Adrenal gland (tissue), 5 donors: ENCODE measurements around the gene HELZ.

Experiments used
- POLR2A ChIP-seq, 2 donors: fragments of 450-650 bp; IDR thresholded peaks; one replicate each; pipeline ENCODE4 v1.6.1; 2017; ENCODE audit warnings: antibody characterized with exemption in 2 of 2, mild to moderate bottlenecking in 2 of 2, moderate library complexity in 1 of 2
- TF ChIP-seq, protein P1 (sequence below), 6 experiments: fragments of 450-650 bp in 4 of 6; fragments of 200-600 bp in 2 of 6; sonication (generic) in 1 of 6; IDR thresholded peaks; 1 replicate in 5 of 6; 2 replicates in 1 of 6; pipeline versions ENCODE4 v1.5.1 to v1.8.0; 2016 to 2021; ENCODE audit warnings: antibody characterized with exemption in 6 of 6, mild to moderate bottlenecking in 2 of 6, moderate library complexity in 1 of 6
- donor health status: DM: no; HTN: no; CAD: no.

DNA sequence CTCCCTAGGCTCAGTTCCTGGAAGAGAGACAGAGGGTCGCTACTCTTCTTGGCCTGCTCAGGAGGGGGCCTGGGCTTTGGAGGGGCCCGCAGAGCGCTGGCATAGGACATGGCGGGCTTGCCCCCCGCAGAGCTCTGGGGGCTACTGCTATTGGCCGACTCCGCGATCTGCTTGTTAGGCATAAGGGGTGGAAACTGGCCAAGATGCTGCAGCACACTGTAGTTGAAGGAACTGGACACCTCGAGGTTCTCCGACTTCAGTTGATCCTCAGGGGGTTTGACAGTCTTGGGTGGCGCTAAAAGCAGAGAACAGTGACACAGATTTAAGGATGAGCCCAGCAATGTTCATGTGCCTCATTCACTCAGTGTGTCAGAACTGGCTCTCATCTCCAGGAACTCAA, 166.7 kb downstream of the HELZ start:
- TF ChIP-seq, protein P1, sequence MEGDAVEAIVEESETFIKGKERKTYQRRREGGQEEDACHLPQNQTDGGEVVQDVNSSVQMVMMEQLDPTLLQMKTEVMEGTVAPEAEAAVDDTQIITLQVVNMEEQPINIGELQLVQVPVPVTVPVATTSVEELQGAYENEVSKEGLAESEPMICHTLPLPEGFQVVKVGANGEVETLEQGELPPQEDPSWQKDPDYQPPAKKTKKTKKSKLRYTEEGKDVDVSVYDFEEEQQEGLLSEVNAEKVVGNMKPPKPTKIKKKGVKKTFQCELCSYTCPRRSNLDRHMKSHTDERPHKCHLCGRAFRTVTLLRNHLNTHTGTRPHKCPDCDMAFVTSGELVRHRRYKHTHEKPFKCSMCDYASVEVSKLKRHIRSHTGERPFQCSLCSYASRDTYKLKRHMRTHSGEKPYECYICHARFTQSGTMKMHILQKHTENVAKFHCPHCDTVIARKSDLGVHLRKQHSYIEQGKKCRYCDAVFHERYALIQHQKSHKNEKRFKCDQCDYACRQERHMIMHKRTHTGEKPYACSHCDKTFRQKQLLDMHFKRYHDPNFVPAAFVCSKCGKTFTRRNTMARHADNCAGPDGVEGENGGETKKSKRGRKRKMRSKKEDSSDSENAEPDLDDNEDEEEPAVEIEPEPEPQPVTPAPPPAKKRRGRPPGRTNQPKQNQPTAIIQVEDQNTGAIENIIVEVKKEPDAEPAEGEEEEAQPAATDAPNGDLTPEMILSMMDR (IDR thresholded peaks at IDR 0.05): no peak
- TF ChIP-seq POLR2A (IDR thresholded peaks at IDR 0.05): no peak
